GM12875 (cell line): ENCODE results near the gene ERGIC1.
"Not testable (repeated sequence)": the region's sequence is repeated elsewhere in the genome, so short reads cannot be mapped to it uniquely, and the experiment has no call there.

ENCODE experiments used
- H3K4me3 ChIP-seq: one replicate; pipeline ENCODE4 v1.5.1; 2011; ENCODE audit warnings: low read depth, low read length, control low read depth
- TF ChIP-seq, protein P1 (sequence below): IDR thresholded peaks from 2 replicates; pipeline ENCODE4 v1.5.1; 2011; ENCODE audit warnings: low read depth, mild to moderate bottlenecking, control low read depth, inconsistent platforms, low read length, moderate library complexity, borderline replicate concordance; ENCODE audit not compliant: insufficient read depth

ERGIC1 gene

DNA sequence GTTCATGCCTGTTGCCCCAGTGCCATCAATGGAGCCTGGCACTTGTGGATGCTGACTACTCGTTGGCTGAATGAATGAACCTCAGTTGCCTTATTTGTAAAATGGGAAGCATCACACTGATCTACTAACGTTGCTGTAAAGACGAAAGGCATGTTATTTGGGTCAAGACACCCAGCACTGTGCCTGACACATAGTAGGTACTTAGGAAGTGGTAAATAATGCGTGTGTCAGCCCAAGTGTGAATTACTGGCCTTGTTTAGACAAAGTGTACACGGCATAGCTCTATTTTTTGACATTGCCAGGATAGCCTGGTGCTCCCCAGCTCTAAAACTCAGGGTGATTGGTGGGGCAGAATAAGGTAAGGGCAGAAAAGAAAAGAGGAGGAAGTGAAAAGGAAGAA, 27.4 kb downstream of the ERGIC1 start:
- no peak overlapping the region for H3K4me3 ChIP-seq
- TF ChIP-seq, protein P1, sequence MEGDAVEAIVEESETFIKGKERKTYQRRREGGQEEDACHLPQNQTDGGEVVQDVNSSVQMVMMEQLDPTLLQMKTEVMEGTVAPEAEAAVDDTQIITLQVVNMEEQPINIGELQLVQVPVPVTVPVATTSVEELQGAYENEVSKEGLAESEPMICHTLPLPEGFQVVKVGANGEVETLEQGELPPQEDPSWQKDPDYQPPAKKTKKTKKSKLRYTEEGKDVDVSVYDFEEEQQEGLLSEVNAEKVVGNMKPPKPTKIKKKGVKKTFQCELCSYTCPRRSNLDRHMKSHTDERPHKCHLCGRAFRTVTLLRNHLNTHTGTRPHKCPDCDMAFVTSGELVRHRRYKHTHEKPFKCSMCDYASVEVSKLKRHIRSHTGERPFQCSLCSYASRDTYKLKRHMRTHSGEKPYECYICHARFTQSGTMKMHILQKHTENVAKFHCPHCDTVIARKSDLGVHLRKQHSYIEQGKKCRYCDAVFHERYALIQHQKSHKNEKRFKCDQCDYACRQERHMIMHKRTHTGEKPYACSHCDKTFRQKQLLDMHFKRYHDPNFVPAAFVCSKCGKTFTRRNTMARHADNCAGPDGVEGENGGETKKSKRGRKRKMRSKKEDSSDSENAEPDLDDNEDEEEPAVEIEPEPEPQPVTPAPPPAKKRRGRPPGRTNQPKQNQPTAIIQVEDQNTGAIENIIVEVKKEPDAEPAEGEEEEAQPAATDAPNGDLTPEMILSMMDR: no peak

DNA sequence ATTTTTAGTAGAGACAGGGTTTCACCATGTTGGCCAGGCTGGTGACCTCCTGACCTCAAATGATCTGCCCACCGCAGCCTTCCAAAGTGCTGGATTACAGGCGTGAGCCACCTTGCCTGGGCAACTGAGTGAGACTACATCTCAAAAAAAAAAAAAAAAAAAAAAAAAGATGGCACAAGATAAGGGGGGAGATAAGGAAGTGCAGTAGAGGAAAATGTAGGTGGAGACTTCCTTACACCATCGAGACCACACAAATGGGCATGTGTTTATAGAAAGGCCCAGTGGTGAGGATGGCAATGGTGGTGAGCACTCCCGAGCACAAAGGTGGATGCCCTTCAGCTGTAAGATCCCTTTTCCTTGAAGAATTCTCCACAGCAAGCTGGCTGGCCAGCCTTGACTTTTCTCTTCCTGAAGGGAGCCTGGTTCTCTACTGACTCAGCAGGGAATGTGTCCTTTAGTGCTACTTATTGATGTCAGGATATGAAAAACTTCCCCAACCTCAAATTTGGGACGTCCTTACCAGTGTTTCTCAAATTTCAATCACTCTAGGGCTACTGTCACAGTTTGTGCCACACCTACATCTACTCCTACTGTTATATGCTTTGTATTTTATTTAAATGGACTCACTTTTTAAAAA, 28.2 kb downstream of the ERGIC1 start:
- TF ChIP-seq, protein P1: no peak
- H3K4me3 ChIP-seq: no peak overlapping the region

- H3K4me3 ChIP-seq: not testable (repeated sequence)
Observed at GRCh38 chr5:172864171-172864570, 30.1 kb downstream of the ERGIC1 start.

DNA sequence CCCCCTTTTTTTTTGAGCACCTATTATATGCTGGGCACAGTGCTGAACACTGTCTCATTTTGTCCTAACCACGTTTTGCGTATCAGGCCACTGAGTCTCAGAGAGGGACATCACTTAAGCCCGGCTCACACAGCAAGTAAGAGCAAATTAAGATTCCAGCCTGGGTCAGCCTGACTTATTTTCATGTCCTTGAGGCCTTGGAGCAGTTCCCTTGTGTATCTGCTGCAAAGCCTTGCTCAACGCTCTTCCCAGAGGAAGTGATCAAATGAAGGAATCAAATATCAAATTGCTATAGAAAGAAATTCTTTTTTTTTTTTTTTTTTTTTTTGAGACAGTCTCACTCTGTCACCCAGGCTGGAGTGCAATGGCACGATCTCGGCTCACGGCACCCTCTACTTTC, 30.7 kb downstream of the ERGIC1 start:
- TF ChIP-seq, protein P1: no peak
- H3K4me3 ChIP-seq: no peak overlapping the region

DNA sequence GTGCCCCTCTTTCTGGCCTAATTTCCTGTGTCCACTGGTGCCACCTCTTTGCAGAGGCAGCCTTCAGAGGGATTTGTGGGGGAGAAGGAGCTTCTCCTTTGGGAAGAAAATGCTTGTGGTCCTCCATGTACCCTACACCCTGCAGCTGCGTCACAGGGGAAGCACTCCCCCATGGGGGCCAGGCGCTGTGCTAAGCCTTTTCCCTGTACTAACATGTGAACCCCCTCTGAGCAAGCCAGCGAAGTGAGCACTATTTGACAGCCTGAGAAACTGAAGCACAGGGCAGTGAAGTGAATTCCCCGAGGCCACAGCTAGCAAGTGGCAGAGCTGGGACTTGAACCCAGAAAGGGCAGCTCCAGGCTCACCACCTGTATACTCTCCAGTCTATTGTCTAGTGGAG, 32.3 kb downstream of the ERGIC1 start:
- TF ChIP-seq, protein P1: no peak
- no peak overlapping the region for H3K4me3 ChIP-seq

DNA sequence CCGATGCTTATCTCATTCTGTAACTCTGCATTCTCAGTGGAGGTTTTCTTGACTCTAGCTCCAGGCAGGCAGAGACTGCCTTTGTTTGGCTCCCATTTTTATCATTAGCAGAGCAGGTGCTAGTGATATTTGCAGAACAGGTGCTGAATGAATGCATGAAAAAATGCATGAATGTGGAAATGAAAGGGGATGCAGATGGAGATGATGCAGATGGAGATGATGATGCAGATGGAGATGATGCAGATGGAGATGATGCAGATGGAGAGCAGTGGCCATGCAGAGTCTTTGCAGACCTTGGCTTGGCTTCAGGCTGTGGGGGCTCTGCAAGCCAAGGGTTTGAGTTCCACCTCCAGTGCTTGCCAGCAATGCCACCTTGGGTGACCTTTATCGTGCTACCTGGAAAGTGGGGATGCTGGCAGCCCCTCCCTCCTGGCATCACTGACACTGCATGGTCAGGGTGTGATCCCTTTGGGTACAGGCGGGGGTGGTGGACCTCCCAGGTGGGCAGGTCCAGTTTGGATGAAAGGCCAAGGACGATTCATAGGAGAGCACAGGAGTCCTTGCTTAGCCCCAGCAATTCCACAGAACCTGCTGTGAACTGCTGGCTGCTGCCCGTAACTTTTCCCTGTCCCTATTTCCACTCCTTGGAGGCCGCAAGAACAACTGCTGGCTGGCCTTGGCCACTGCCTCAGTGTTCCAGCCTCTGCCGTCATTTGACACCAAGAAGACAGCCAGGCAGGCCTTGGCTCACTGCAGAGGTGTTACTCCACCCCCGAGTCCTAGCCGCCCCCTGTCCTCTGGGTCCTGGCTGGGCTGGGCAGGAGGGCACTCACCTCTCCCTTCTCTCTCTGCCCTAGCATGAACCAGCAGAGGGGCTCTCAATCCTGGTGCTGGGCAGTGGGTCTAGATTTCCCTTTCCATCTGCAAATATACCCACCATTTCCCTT, 33.0 kb downstream of the ERGIC1 start:
- no peak overlapping the region for H3K4me3 ChIP-seq
- TF ChIP-seq, protein P1: no peak

GRCh38 chr5:172867761-172868435, 33.8 kb downstream of the ERGIC1 start:
- TF ChIP-seq, protein P1: no peak
- no peak overlapping the region for H3K4me3 ChIP-seq
